ENCODE results near the gene MRPL34.
A peak's percentile ranks its signal among the peaks of the same experiment; 100 is the strongest.

Gene MRPL34

DNA sequence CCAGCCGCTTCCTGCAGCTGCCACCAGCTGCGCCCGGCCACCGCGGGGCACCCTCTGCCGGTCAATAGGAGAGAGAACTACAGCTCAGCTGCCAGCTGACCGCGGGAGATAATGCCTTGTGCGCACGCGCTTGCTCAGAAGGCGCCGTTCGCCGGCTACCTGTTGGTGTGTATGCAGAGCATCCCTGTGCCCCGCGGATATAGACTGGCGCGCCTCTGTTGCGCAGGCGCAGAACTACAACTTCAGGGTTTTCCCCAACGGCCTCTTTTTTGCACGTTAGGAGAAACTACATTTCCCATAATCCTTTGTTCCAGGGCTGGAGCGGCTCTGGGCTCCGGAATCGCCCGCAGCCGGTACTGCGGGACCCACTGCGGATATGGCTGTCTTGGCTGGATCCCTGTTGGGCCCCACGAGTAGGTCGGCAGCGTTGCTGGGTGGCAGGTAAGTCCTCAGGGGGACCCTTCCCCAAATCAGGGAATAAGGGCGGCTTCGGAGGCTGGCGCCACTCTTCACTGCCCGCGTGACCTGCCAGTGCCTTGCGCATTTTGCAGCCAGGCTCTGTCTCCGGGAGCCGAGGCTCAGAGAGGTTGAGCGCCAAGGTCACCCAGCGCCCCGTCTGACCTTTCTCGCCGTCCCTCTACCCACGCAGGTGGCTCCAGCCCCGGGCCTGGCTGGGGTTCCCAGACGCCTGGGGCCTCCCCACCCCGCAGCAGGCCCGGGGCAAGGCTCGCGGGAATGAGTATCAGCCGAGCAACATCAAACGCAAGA is at the start of gene MRPL34:
Gene MRPL34 (plus strand): TSS at position 356 of the 768 bp plus-strand sequence. CDS start 21 bp downstream, at position 377.
- peaks cover 39% of the 10 kb centered on the region for H3K4me1 ChIP-seq (ENCODE audit: control insufficient read depth, insufficient read depth, low read length)
- no peaks in the 10 kb centered on the region for H3K27me3 ChIP-seq (replicated peaks; ENCODE audit: control insufficient read depth, insufficient read depth, low read length)
- no peaks in the 10 kb centered on the region for H3K36me3 ChIP-seq (ENCODE audit: control insufficient read depth, insufficient read depth, low read length, severe bottlenecking)
- peak; percentile 98 for DNase-seq (ENCODE audit: low read depth)
- H3K9me3 ChIP-seq (ENCODE audit: control insufficient read depth, low read length), result no peaks in the 10 kb centered on the region
- H3K9ac ChIP-seq (ENCODE audit: low read length), result peak within 1 kb of the TSS; percentile 95
- H3K4me3 ChIP-seq (ENCODE audit: low read length), result peak within 1 kb of the TSS; percentile 92

DNA sequence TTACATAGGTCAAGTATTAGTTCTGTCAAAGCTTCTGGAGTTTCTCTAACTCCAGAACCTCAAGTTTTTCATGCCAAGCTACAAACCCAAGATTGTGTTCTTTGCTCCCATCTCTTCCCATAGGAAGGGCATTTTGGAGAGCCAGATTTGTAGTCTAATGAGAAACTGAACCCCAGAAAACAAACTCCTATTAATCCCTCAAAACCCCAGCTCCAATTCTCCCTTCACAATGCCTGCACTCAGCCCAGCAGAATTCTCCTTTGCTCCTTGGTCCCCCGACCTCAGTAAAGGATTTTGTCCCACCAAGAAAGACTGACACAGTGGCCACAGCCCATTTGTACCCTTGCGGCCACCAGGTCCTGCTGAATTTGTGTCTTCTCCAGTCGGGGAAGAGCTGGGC is 49.5 kb upstream of the MRPL34 start:
- no peak for DNase-seq (ENCODE audit: low read depth)
- H3K27me3 ChIP-seq (replicated peaks; ENCODE audit: control insufficient read depth, insufficient read depth, low read length), result peaks cover 6% of the 10 kb centered on the region
- H3K9me3 ChIP-seq (ENCODE audit: control insufficient read depth, low read length), result peaks cover 23% of the 10 kb centered on the region
- no peak overlapping the region for H3K4me3 ChIP-seq (ENCODE audit: low read length)
- no peaks in the 10 kb centered on the region for H3K36me3 ChIP-seq (ENCODE audit: control insufficient read depth, insufficient read depth, low read length, severe bottlenecking)
- H3K9ac ChIP-seq (ENCODE audit: low read length), result no peak overlapping the region
- peaks cover 2% of the 10 kb centered on the region for H3K4me1 ChIP-seq (ENCODE audit: control insufficient read depth, insufficient read depth, low read length)

DNA sequence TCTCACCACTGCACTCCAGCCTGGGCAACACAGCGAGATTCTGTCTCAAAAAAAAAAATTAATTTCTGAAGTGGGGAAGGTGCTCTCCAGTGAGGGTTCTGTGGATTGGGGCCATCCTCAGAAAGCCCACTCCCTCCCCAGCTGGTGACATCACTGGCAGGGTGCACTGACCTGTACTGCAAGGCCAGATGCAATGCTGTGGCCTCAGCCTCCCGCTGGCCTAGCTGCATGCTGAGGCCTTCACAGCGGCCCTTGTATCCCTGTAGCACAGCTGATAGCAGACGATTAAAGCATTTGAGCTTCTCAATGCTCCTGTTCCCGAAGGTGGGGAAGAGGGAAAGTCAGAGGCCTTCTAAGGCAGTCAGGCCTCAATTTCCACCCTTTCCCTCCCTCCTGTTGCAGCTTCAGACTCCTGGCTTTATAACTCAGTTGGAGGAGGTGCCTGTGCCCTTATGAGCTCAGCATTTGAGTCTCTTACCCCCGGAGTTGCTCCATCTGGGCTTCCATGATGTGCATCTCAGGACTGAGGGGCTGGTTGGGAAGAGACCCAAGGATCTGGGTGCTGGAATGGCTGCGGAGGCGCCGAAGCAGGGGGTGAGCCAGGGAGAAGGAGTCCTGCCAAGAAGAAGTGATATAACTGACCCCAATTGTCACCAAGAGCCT is 46.4 kb upstream of the MRPL34 start:
- DNase-seq (ENCODE audit: low read depth), result no peak
- Histone ChIP-seq H3K4me1 (ENCODE audit: control insufficient read depth, insufficient read depth, low read length) (peaks cover 2% of the 10 kb centered on the region), H3K4me3 (ENCODE audit: low read length) (no peak overlapping the region), H3K9me3 (ENCODE audit: control insufficient read depth, low read length) (peaks cover 23% of the 10 kb centered on the region), H3K27me3 (replicated peaks; ENCODE audit: control insufficient read depth, insufficient read depth, low read length) (peaks cover 6% of the 10 kb centered on the region), H3K9ac (ENCODE audit: low read length) (no peak overlapping the region), H3K36me3 (ENCODE audit: control insufficient read depth, insufficient read depth, low read length, severe bottlenecking) (no peaks in the 10 kb centered on the region)

DNA sequence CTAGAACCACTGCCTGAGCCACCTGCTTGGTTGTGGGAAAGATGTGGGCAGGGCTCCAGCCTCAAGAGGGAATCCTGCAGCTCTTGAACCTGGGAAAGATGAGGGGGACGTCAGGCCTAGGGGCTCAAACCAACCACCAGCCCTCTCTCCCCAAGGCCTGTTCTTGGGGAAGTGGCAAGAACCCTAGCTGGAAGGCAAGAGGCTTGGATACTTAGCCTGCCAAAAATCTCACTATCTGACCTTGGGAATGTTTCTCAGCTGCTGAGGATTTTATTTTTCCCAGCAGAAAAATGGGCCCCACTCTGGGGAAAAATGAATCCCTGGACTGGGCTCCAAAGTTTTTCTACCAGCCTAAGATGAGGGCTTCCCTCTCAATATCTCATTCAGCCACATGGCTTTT is 45.7 kb upstream of the MRPL34 start:
- Histone ChIP-seq H3K4me3 (ENCODE audit: low read length) (no peak overlapping the region), H3K36me3 (ENCODE audit: control insufficient read depth, insufficient read depth, low read length, severe bottlenecking) (no peaks in the 10 kb centered on the region), H3K9me3 (ENCODE audit: control insufficient read depth, low read length) (peaks cover 23% of the 10 kb centered on the region)

DNA sequence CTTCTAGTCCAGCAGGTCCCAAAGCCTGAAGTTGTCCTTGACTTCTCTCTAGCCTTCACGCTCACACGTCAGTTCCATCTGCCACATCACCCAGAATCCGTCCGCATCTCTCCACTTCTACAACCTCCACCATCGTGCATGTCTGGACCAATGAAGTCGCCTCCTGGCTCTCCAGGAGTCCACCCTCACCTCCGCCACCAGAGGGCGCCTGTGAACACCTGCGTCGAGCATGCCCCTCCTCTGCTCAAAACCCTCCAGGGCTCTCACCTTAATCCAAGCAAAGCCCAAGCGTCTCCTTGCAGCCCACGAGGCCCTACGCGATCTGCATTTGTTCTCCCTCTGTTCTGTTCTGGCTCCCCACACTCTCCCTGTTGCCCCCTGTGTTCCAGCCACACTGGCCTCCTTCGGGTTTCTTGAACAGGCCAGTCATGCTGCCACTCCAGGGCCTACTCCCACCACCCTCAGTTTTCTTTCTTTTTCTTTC is 44.8 kb upstream of the MRPL34 start:
- no peaks in the 10 kb centered on the region for H3K36me3 ChIP-seq (ENCODE audit: control insufficient read depth, insufficient read depth, low read length, severe bottlenecking)
- H3K9me3 ChIP-seq (ENCODE audit: control insufficient read depth, low read length), result peaks cover 23% of the 10 kb centered on the region
- peak; percentile 59 for DNase-seq (ENCODE audit: low read depth)
- H3K4me3 ChIP-seq (ENCODE audit: low read length), result no peak overlapping the region
- peaks cover 6% of the 10 kb centered on the region for H3K27me3 ChIP-seq (replicated peaks; ENCODE audit: control insufficient read depth, insufficient read depth, low read length)
- no peaks in the 10 kb centered on the region for H3K4me1 ChIP-seq (ENCODE audit: control insufficient read depth, insufficient read depth, low read length)
- no peak overlapping the region for H3K9ac ChIP-seq (ENCODE audit: low read length)

More for the DNA sequence above, 45.7 kb upstream of the MRPL34 start:
- Histone ChIP-seq H3K9ac (ENCODE audit: low read length) (no peak overlapping the region), H3K4me1 (ENCODE audit: control insufficient read depth, insufficient read depth, low read length) (peaks cover 2% of the 10 kb centered on the region), H3K27me3 (replicated peaks; ENCODE audit: control insufficient read depth, insufficient read depth, low read length) (peaks cover 6% of the 10 kb centered on the region)
- DNase-seq (ENCODE audit: low read depth), result no peak

DNA sequence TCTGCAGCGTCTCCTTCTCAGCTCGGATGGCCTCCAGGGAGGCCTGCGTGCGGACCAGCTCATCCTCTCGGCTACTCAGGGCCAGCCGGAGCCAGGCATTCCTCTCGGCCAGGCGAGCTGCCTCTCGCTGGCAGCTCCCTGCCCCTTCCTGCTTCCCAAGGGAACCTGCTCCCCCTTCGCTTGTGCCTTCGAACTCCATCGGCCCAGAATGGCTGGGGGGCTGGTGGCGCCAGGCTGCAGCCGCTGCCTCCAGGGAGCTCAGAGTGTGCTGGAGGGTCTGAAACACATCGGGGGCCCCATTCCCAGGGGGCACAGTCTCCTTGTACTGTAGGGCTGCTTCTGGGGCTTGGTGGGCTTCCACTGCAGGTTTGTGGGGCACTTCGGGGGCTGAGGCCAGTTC is 43.1 kb upstream of the MRPL34 start:
- H3K4me1 ChIP-seq (ENCODE audit: control insufficient read depth, insufficient read depth, low read length), result no peaks in the 10 kb centered on the region
- H3K36me3 ChIP-seq (ENCODE audit: control insufficient read depth, insufficient read depth, low read length, severe bottlenecking), result no peaks in the 10 kb centered on the region
- no peak overlapping the region for H3K9ac ChIP-seq (ENCODE audit: low read length)
- H3K4me3 ChIP-seq (ENCODE audit: low read length), result no peak overlapping the region
- H3K9me3 ChIP-seq (ENCODE audit: control insufficient read depth, low read length), result peaks cover 23% of the 10 kb centered on the region
- H3K27me3 ChIP-seq (replicated peaks; ENCODE audit: control insufficient read depth, insufficient read depth, low read length), result no peaks in the 10 kb centered on the region
- no peak for DNase-seq (ENCODE audit: low read depth)

DNA sequence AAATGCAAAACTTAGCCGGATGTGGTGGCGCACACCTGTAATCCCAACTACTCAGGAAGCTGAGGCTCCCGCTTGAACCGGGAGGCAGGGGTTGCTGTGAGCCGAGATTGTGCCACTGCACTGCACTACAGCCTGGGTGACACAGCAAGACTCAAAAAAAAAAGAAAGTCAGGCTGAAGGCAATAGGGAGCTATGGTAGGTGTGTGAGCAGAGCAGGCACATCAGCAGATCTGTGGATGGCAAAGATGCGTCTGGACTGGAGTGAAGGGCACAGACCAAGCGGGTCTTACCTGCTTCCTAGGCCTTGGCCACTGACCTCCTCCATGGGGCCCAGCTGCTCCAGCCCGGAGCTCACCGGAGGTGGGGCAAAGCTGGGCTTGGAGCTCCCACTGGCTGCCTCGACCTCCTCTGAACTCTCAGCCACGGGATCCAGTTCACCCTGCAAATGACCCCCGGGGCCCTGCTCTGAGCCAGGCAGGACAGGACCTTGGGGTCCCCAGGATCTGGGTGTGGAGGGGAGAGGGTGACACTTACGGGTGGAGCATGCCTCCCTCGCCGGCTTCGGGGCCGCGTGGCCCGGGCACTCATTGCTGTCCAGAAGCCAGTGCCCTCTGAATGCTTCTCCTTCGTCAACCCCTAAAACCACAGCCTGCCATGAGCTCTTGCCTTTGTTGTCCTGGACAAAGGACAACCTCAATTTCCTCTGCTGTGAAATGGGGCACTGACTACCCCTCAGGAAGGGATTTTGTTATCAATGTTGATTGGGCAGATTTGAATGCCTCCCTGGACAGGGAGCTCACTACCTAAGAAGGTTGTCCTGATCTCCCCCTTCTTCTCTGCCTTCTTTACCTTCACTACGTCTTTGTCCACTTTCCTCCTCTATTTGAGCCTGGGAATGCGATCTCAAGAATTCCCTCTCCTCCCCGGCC is 41.7 kb upstream of the MRPL34 start:
- Histone ChIP-seq H3K4me3 (ENCODE audit: low read length) (no peak overlapping the region), H3K9ac (ENCODE audit: low read length) (no peak overlapping the region), H3K9me3 (ENCODE audit: control insufficient read depth, low read length) (peaks cover 19% of the 10 kb centered on the region), H3K4me1 (ENCODE audit: control insufficient read depth, insufficient read depth, low read length) (peaks cover 5% of the 10 kb centered on the region), H3K36me3 (ENCODE audit: control insufficient read depth, insufficient read depth, low read length, severe bottlenecking) (peaks cover 4% of the 10 kb centered on the region), H3K27me3 (replicated peaks; ENCODE audit: control insufficient read depth, insufficient read depth, low read length) (no peaks in the 10 kb centered on the region)
- DNase-seq (ENCODE audit: low read depth), result no peak

DNA sequence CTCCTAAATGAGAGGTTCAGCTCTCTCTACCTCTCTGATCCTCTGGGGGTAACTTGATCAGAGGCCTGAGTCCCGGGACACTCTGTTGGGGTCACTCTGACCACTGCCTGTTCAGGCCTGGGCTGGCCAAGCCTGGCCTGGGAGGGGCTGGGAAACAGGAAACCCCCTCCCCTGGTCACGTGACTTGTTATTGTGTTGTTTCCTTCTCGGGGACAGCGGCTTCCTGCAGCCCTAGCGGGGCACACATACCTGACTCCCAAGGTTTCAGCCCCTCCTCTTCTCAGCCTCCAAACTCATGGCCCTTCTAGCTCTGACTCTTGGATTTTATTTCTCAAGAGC is 41.1 kb upstream of the MRPL34 start, which contains the start of gene USHBP1:
Gene USHBP1 (minus strand): TSS at position 105 of the 339 bp plus-strand sequence. CDS start 446 bp downstream, outside the sequence.
- Histone ChIP-seq H3K9ac (ENCODE audit: low read length) (no peak within 1 kb of the TSS), H3K4me3 (ENCODE audit: low read length) (no peak within 1 kb of the TSS), H3K4me1 (ENCODE audit: control insufficient read depth, insufficient read depth, low read length) (peaks cover 5% of the 10 kb centered on the region), H3K27me3 (replicated peaks; ENCODE audit: control insufficient read depth, insufficient read depth, low read length) (no peaks in the 10 kb centered on the region), H3K36me3 (ENCODE audit: control insufficient read depth, insufficient read depth, low read length, severe bottlenecking) (peaks cover 4% of the 10 kb centered on the region), H3K9me3 (ENCODE audit: control insufficient read depth, low read length) (peaks cover 12% of the 10 kb centered on the region)
- DNase-seq (ENCODE audit: low read depth), result no peak

DNA sequence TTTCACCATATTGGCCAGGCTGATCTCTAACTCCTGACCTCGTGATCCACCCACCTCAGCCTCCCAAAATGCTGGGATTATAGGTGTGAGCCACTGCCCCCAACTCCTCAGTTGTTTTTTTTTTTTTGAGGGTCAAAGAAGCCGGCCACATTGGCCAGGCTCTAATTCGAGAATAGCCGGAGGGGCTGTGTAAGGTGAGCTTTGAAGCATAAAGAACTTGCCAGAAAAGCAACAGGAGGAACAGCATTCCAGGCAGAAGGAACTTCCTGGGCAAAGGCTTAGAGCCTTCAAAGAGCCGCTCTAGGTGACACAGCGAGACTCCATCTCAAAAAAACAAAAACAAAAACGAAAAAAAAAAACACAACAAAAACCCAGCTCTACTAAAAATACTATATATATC is 39.6 kb upstream of the MRPL34 start:
- H3K27me3 ChIP-seq (replicated peaks; ENCODE audit: control insufficient read depth, insufficient read depth, low read length), result no peaks in the 10 kb centered on the region
- no peak for DNase-seq (ENCODE audit: low read depth)
- H3K36me3 ChIP-seq (ENCODE audit: control insufficient read depth, insufficient read depth, low read length, severe bottlenecking), result peaks cover 7% of the 10 kb centered on the region
- peaks cover 5% of the 10 kb centered on the region for H3K4me1 ChIP-seq (ENCODE audit: control insufficient read depth, insufficient read depth, low read length)
- H3K9me3 ChIP-seq (ENCODE audit: control insufficient read depth, low read length), result no peaks in the 10 kb centered on the region
- H3K4me3 ChIP-seq (ENCODE audit: low read length), result no peak overlapping the region
- H3K9ac ChIP-seq (ENCODE audit: low read length), result no peak overlapping the region

DNA sequence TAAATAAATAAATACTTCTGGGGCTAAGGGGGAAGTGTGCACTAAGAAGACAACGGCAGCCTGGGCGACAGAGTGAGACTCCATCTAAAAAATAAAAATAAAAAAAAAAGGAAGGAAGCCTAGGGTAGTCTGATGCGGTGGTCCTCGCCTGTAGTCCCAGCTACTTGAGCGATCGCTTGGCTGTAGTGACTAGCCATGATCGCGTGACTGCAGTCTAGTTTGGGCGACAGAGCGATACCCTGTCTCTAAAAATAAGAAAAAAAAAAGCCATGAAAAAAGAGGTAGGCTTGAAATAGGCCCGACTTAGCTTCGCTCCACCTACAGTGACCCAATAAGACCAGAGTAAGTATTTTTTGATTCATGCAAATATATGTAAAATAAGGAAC is 39.1 kb upstream of the MRPL34 start:
- Histone ChIP-seq H3K4me3 (ENCODE audit: low read length) (no peak overlapping the region), H3K9ac (ENCODE audit: low read length) (no peak overlapping the region), H3K36me3 (ENCODE audit: control insufficient read depth, insufficient read depth, low read length, severe bottlenecking) (peaks cover 12% of the 10 kb centered on the region), H3K9me3 (ENCODE audit: control insufficient read depth, low read length) (no peaks in the 10 kb centered on the region), H3K4me1 (ENCODE audit: control insufficient read depth, insufficient read depth, low read length) (peaks cover 5% of the 10 kb centered on the region), H3K27me3 (replicated peaks; ENCODE audit: control insufficient read depth, insufficient read depth, low read length) (no peaks in the 10 kb centered on the region)
- no peak for DNase-seq (ENCODE audit: low read depth)

Measured in adipocyte (in vitro differentiated cells).